ENCODE measurements around the gene TPST2. TPM values are rescaled to one million over a fixed set of nuclear protein-coding genes. Genes with fewer than 3 reads are reported as not detected.

The TPST2 gene
- total and polyA plus RNA-seq, 10 of the 15 experiments (the other 5 are each of a cell fraction or from before 2014, with no cell fraction given), result 6.3 to 33.7 (median 28.4) TPM

- TF ChIP-seq CHD1 (IDR thresholded peaks at IDR 0.05; ENCODE audit: low read depth, low read length) (no peak), SKIL (IDR thresholded peaks at IDR 0.05; ENCODE audit: low read depth, poor library complexity, severe bottlenecking) (no peak), SUZ12 (IDR thresholded peaks at IDR 0.05; ENCODE audit: unreplicated experiment) (no peak), RELB (IDR thresholded peaks at IDR 0.05; ENCODE audit: low read depth) (no peak), EGR1 (IDR thresholded peaks at IDR 0.05; ENCODE audit: borderline replicate concordance in 1 of 2, low read depth in 2 of 2, low read length in 2 of 2) (no peak), IRF3 (IDR thresholded peaks at IDR 0.05) (no peak), TCF3 (IDR thresholded peaks at IDR 0.05; ENCODE audit: borderline replicate concordance, insufficient read depth, low read depth, low read length) (no peak), RBBP5 (conservative IDR thresholded peaks at IDR 0.05) (no peak), POLR2AphosphoS2 (IDR thresholded peaks at IDR 0.05; ENCODE audit: low read depth, low read length) (no peak), MXI1 (IDR thresholded peaks at IDR 0.05; ENCODE audit: low read depth, low read length) (no peak), SIX5 (IDR thresholded peaks at IDR 0.05; ENCODE audit: low read depth, low read length, severe bottlenecking) (no peak)
Observed at GRCh38 chr22:26579331-26579886, 10.5 kb downstream of the TPST2 start (continued).
